ENCODE measurements around the gene LYPD6B. TPM values are rescaled to one million over a fixed set of nuclear protein-coding genes. Genes with fewer than 3 reads are reported as not detected.

LYPD6B gene
- total RNA-seq, 1 donor from 2014 or later: 27.2 TPM

GRCh38 chr2:149036507-149037293 lies 1.8 kb upstream of the LYPD6B start:
- H3K9me3 Mint-ChIP-seq: no peaks in the 10 kb centered on the region
- peaks cover 22% of the 10 kb centered on the region for H3K4me1 Mint-ChIP-seq
- no peaks in the 10 kb centered on the region for H3K36me3 Mint-ChIP-seq
- H3K27me3 Mint-ChIP-seq (ENCODE audit: low read depth): peaks cover 4% of the 10 kb centered on the region
- no peak for DNase-seq (ENCODE audit: low spot score in 2 of 2, unreplicated experiment in 2 of 2)
- no peak overlapping the region for H3K4me3 Mint-ChIP-seq
- TF ChIP-seq CTCF (IDR thresholded peaks at IDR 0.05; ENCODE audit: unreplicated experiment): no peak
- no peak overlapping the region for H3K27ac Mint-ChIP-seq

- Mint-ChIP-seq H3K9me3 (no peaks in the 10 kb centered on the region), H3K4me3 (peak overlapping the region; percentile 81), H3K27ac (peak overlapping the region; percentile 94), H3K27me3 (ENCODE audit: low read depth) (peaks cover 4% of the 10 kb centered on the region), H3K36me3 (no peaks in the 10 kb centered on the region), H3K4me1 (peaks cover 23% of the 10 kb centered on the region)
- no peak for DNase-seq (ENCODE audit: low spot score in 2 of 2, unreplicated experiment in 2 of 2)
- no peak for TF ChIP-seq CTCF (IDR thresholded peaks at IDR 0.05; ENCODE audit: unreplicated experiment)
Measured at GRCh38 chr2:149037851-149038250, 648 bp upstream of the LYPD6B start.

- peaks cover 15% of the 10 kb centered on the region for H3K4me1 Mint-ChIP-seq
- TF ChIP-seq CTCF (IDR thresholded peaks at IDR 0.05; ENCODE audit: unreplicated experiment): no peak
- H3K27me3 Mint-ChIP-seq (ENCODE audit: low read depth): peaks cover 4% of the 10 kb centered on the region
- peaks cover 2% of the 10 kb centered on the region for H3K9me3 Mint-ChIP-seq
- no peak for DNase-seq (ENCODE audit: low spot score in 2 of 2, unreplicated experiment in 2 of 2)
- H3K4me3 Mint-ChIP-seq: peak overlapping the region; percentile 79
- H3K27ac Mint-ChIP-seq: peak overlapping the region; percentile 79
- peaks cover under 1% of the 10 kb centered on the region for H3K36me3 Mint-ChIP-seq
Measured at GRCh38 chr2:149039213-149039724, 770 bp downstream of the LYPD6B start.

GRCh38 chr2:149040451-149040850 lies 2.0 kb downstream of the LYPD6B start:
- H3K27me3 Mint-ChIP-seq (ENCODE audit: low read depth): peaks cover 4% of the 10 kb centered on the region
- no peak overlapping the region for H3K27ac Mint-ChIP-seq
- peaks cover 12% of the 10 kb centered on the region for H3K9me3 Mint-ChIP-seq
- H3K4me3 Mint-ChIP-seq: no peak overlapping the region
- peaks cover 13% of the 10 kb centered on the region for H3K4me1 Mint-ChIP-seq
- DNase-seq (ENCODE audit: low spot score in 2 of 2, unreplicated experiment in 2 of 2): no peak
- peaks cover 6% of the 10 kb centered on the region for H3K36me3 Mint-ChIP-seq
- TF ChIP-seq CTCF (IDR thresholded peaks at IDR 0.05; ENCODE audit: unreplicated experiment): peak; percentile 48

- Mint-ChIP-seq H3K36me3 (peaks cover 14% of the 10 kb centered on the region), H3K9me3 (peaks cover 23% of the 10 kb centered on the region), H3K4me1 (peaks cover 13% of the 10 kb centered on the region), H3K27me3 (ENCODE audit: low read depth) (peaks cover 4% of the 10 kb centered on the region), H3K27ac (no peak overlapping the region), H3K4me3 (no peak overlapping the region)
- no peak for TF ChIP-seq CTCF (IDR thresholded peaks at IDR 0.05; ENCODE audit: unreplicated experiment)
- no peak for DNase-seq (ENCODE audit: low spot score in 2 of 2, unreplicated experiment in 2 of 2)
Measured at GRCh38 chr2:149041482-149041881, 3.0 kb downstream of the LYPD6B start.
